HEK293 (cell line): Measurements from ENCODE around the gene CCDC34.

Source experiments
- CTCF ChIA-PET: fragments of 350-600 bp; formaldehyde crosslinking; extraction: SDS; loops from one replicate; lab custom pipeline; 2021; ENCODE audit warnings: antibody characterized with exemption; lab: Yijun Ruan, JAX
- POLR2A ChIA-PET: fragments of 300-600 bp; formaldehyde crosslinking; extraction: SDS; loops from one replicate; lab custom pipeline; 2020; ENCODE audit warnings: antibody characterized with exemption, inconsistent platforms; lab: Yijun Ruan, JAX
- H3K27ac ChIP-seq: fragments of 200-500 bp; sonication (Bioruptor generic); 2 replicates; pipeline ENCODE4 v1.5.1; 2014; ENCODE audit warnings: low read depth, low read length, control low read depth, inconsistent platforms; ENCODE audit errors: extremely low read depth
- H3K36me3 ChIP-seq, 2 experiments: fragments of 200-500 bp in 1 of 2; sonication (Bioruptor generic) in 1 of 2; 1 replicate in 1 of 2; 2 replicates in 1 of 2; pipeline ENCODE4 v1.5.1; 2014 to 2017; ENCODE audit warnings: inconsistent platforms in 2 of 2, low read length in 2 of 2; ENCODE audit not compliant: control insufficient read depth in 2 of 2, insufficient read depth in 1 of 2
- H3K4me1 ChIP-seq: fragments of 200-500 bp; sonication (Bioruptor generic); 2 replicates; pipeline ENCODE4 v1.5.1; 2014; ENCODE audit warnings: mild to moderate bottlenecking, low read length, inconsistent platforms; ENCODE audit not compliant: control insufficient read depth, insufficient read depth
- H3K4me3 ChIP-seq: 2 replicates; pipeline ENCODE4 v1.5.1; 2011; ENCODE audit warnings: low read depth, mild to moderate bottlenecking, control low read depth, low read length, moderate library complexity
- H3K9me3 ChIP-seq: fragments of 200-500 bp; sonication (Bioruptor generic); 2 replicates; pipeline ENCODE4 v1.5.1; 2014; ENCODE audit warnings: low read depth, low read length, inconsistent platforms; ENCODE audit not compliant: control insufficient read depth, insufficient read depth
- KLF17 ChIP-seq: fragments of 450-650 bp; formaldehyde crosslinking; IDR thresholded peaks from 2 replicates; pipeline ENCODE4 v1.5.1; 2016; ENCODE audit warnings: missing biosample characterization, missing genetic modification characterization
- MEIS1 ChIP-seq: sonication (generic); formaldehyde crosslinking; IDR thresholded peaks from 2 replicates; pipeline ENCODE4 v1.8.1; 2022; ENCODE audit warnings: missing genetic modification reagents, mild to moderate bottlenecking, borderline replicate concordance
- SCRT1 ChIP-seq: fragments of 450-650 bp; formaldehyde crosslinking; IDR thresholded peaks from 2 replicates; pipeline ENCODE4 v1.5.1; 2016; ENCODE audit warnings: missing biosample characterization, missing genetic modification characterization, borderline replicate concordance
- TCF7L2 ChIP-seq: IDR thresholded peaks from 2 replicates; pipeline ENCODE4 v1.6.1; 2011; ENCODE audit warnings: low read depth, mild to moderate bottlenecking, inconsistent platforms, low read length, moderate library complexity, borderline replicate concordance
- ZBTB17 ChIP-seq: fragments of 450-650 bp; formaldehyde crosslinking; IDR thresholded peaks from 2 replicates; pipeline ENCODE4 v1.5.1; 2016; ENCODE audit warnings: missing biosample characterization, missing genetic modification characterization
- ZNF23 ChIP-seq: fragments of 450-650 bp; formaldehyde crosslinking; IDR thresholded peaks from 2 replicates; pipeline ENCODE4 v1.5.1; 2016; ENCODE audit warnings: missing biosample characterization, missing genetic modification characterization, borderline replicate concordance
- ZNF398 ChIP-seq: fragments of 450-650 bp; formaldehyde crosslinking; IDR thresholded peaks from 2 replicates; pipeline ENCODE4 v1.5.1; 2017; ENCODE audit warnings: missing biosample characterization, missing genetic modification characterization
- ZNF48 ChIP-seq: fragments of 450-650 bp; formaldehyde crosslinking; IDR thresholded peaks from 2 replicates; pipeline ENCODE4 v1.5.1; 2016; ENCODE audit warnings: missing biosample characterization, missing genetic modification characterization
- ZNF514 ChIP-seq: fragments of 450-650 bp; formaldehyde crosslinking; IDR thresholded peaks from 2 replicates; pipeline ENCODE4 v1.5.1; 2016; ENCODE audit warnings: missing biosample characterization, missing genetic modification characterization
- ZNF629 ChIP-seq: fragments of 450-650 bp; formaldehyde crosslinking; IDR thresholded peaks from 2 replicates; pipeline ENCODE4 v1.5.1; 2017; ENCODE audit warnings: missing biosample characterization, missing genetic modification characterization
- ZNF664 ChIP-seq: fragments of 450-650 bp; formaldehyde crosslinking; IDR thresholded peaks from 2 replicates; pipeline ENCODE4 v1.5.1; 2016; ENCODE audit warnings: missing biosample characterization, missing genetic modification characterization
- ZNF692 ChIP-seq: fragments of 450-650 bp; formaldehyde crosslinking; IDR thresholded peaks from 2 replicates; pipeline ENCODE4 v1.5.1; 2016; ENCODE audit warnings: missing biosample characterization, missing genetic modification characterization
- ZSCAN4 ChIP-seq: fragments of 450-650 bp; formaldehyde crosslinking; IDR thresholded peaks from 2 replicates; pipeline ENCODE4 v1.5.1; 2017; ENCODE audit warnings: missing biosample characterization, missing genetic modification characterization

The CCDC34 gene

GRCh38 chr11:27398400-27398770 lies 35.4 kb upstream of the CCDC34 start:
- CTCF ChIA-PET: interaction anchor here (0.7 to 1.0 kb wide), 2 partner anchors 13 to 170 kb away, joined by 3 to 5 read pairs; no protein-coding TSS in a partner anchor
- peaks cover 9% of the 10 kb centered on the region; the same call in 1 of the 2 replicates for H3K4me1 ChIP-seq
- TF ChIP-seq ZNF48 (tag by site-specific recombination): no peak
- TF ChIP-seq ZNF514 (tag by site-specific recombination): no peak
- TF ChIP-seq, all 188 proteins: peak for 0
- Histone ChIP-seq H3K36me3 (no peaks in the 10 kb centered on the region), H3K27ac (no peak overlapping the region), H3K9me3 (no peaks in the 10 kb centered on the region), H3K4me3 (no peak overlapping the region)
- POLR2A ChIA-PET: no interaction called here

- POLR2A ChIA-PET: no interaction called here
- Histone ChIP-seq H3K4me1 (peaks cover 13% of the 10 kb centered on the region; the same call in 1 of the 2 replicates), H3K4me3 (no peak overlapping the region), H3K36me3 (no peaks in the 10 kb centered on the region), H3K9me3 (no peaks in the 10 kb centered on the region), H3K27ac (no peak overlapping the region)
- CTCF ChIA-PET: interaction anchor here (0.7 kb wide), 1 partner anchor 170 kb away, joined by 5 read pairs; no protein-coding TSS in a partner anchor
- TF ChIP-seq ZSCAN4 (tag by site-specific recombination) (no peak), SCRT1 (tag by site-specific recombination) (no peak), ZNF398 (no peak), ZNF692 (no peak), ZNF664 (tag by site-specific recombination) (peak; percentile 22; the same call in 1 of the 2 replicates), TCF7L2 (no peak), ZNF629 (no peak), KLF17 (no peak)
- TF ChIP-seq, all 188 proteins: peak for 1
Observed at GRCh38 chr11:27397624-27398399, 34.8 kb upstream of the CCDC34 start.

GRCh38 chr11:27396259-27396839 lies 33.3 kb upstream of the CCDC34 start:
- CTCF ChIA-PET: interaction anchor here (0.6 to 1.9 kb wide), 3 partner anchors 10 to 187 kb away, joined by 3 to 9 read pairs (median 5); no protein-coding TSS in a partner anchor
- POLR2A ChIA-PET: interaction anchor here (0.9 to 1.2 kb wide), 2 partner anchors 13 to 77 kb away, joined by 3 to 4 read pairs; partner anchors contain the start of gene LGR4

More at GRCh38 chr11:27396259-27396839, 33.3 kb upstream of the CCDC34 start:
- Histone ChIP-seq H3K4me3 (no peak overlapping the region), H3K9me3 (no peaks in the 10 kb centered on the region), H3K4me1 (peaks cover 17% of the 10 kb centered on the region), H3K27ac (0 out of 2 replicates have a peak overlapping the region, but pooled peaks have one; percentile 5), H3K36me3 (no peaks in the 10 kb centered on the region)
- TF ChIP-seq ZBTB17 (tag by site-specific recombination) (peak; percentile 30; the same call in 1 of the 2 replicates), MEIS1 (CRISPR knock-in tag) (no peak), ZNF23 (tag by site-specific recombination) (no peak)
